Measurements from ENCODE around the gene PCNX1.

GRCh38 chr14:70889555-70889954, 17.7 kb upstream of the PCNX1 start:
- TF ChIP-seq POLR2AphosphoS5 (IDR thresholded peaks at IDR 0.05; ENCODE audit: borderline replicate concordance, low read depth, low read length) (no peak), EZH2 (IDR thresholded peaks at IDR 0.05) (no peak)

Measured in SK-N-MC (cell line).